ENCODE results near the gene MTUS2. TPM values are rescaled to one million over a fixed set of nuclear protein-coding genes. Genes with fewer than 3 reads are reported as not detected.

The MTUS2 gene
- total RNA-seq, 3 donors from 2014 or later, result not detected

- DNase-seq (no peak), ATAC-seq (no peak)
- Mint-ChIP-seq H3K27me3 (ENCODE audit: low read depth) (peaks cover 2% of the 10 kb centered on the region), H3K4me3 (no peak overlapping the region), H3K4me1 (ENCODE audit: low read depth) (no peaks in the 10 kb centered on the region), H3K9me3 (peaks cover 25% of the 10 kb centered on the region), H3K36me3 (ENCODE audit: insufficient read depth) (no peaks in the 10 kb centered on the region)
Observed at GRCh38 chr13:28831117-28831516, 11.0 kb downstream of the MTUS2 start.

- no peaks in the 10 kb centered on the region for H3K36me3 Mint-ChIP-seq (ENCODE audit: insufficient read depth)
- no peaks in the 10 kb centered on the region for H3K4me1 Mint-ChIP-seq (ENCODE audit: low read depth)
- H3K4me3 Mint-ChIP-seq, result no peak overlapping the region
- DNase-seq (no peak), ATAC-seq (no peak)
- no peaks in the 10 kb centered on the region for H3K9me3 Mint-ChIP-seq
- H3K27me3 Mint-ChIP-seq (ENCODE audit: low read depth), result peaks cover 2% of the 10 kb centered on the region
Observed at GRCh38 chr13:28837111-28837510, 17.0 kb downstream of the MTUS2 start.

- no peak for ATAC-seq
- Mint-ChIP-seq H3K27me3 (ENCODE audit: low read depth) (no peaks in the 10 kb centered on the region), H3K4me3 (no peak overlapping the region)
Observed at GRCh38 chr13:28843639-28844038, 23.5 kb downstream of the MTUS2 start.

GRCh38 chr13:28849441-28849840 is 29.3 kb downstream of the MTUS2 start:
- no peaks in the 10 kb centered on the region for H3K4me1 Mint-ChIP-seq (ENCODE audit: low read depth)
- peaks cover 5% of the 10 kb centered on the region for H3K27me3 Mint-ChIP-seq (ENCODE audit: low read depth)
- no peaks in the 10 kb centered on the region for H3K36me3 Mint-ChIP-seq (ENCODE audit: insufficient read depth)
- ATAC-seq (no peak), DNase-seq (no peak)
- H3K4me3 Mint-ChIP-seq, result no peak overlapping the region
- no peaks in the 10 kb centered on the region for H3K9me3 Mint-ChIP-seq

More at GRCh38 chr13:28843639-28844038, 23.5 kb downstream of the MTUS2 start:
- DNase-seq, result no peak
- Mint-ChIP-seq H3K9me3 (no peaks in the 10 kb centered on the region), H3K36me3 (ENCODE audit: insufficient read depth) (no peaks in the 10 kb centered on the region), H3K4me1 (ENCODE audit: low read depth) (no peaks in the 10 kb centered on the region)

- H3K9me3 Mint-ChIP-seq, result no peaks in the 10 kb centered on the region
- H3K4me3 Mint-ChIP-seq, result no peak overlapping the region
- no peaks in the 10 kb centered on the region for H3K4me1 Mint-ChIP-seq (ENCODE audit: low read depth)
- ATAC-seq (no peak), DNase-seq (no peak)
- peaks cover 5% of the 10 kb centered on the region for H3K27me3 Mint-ChIP-seq (ENCODE audit: low read depth)
- H3K36me3 Mint-ChIP-seq (ENCODE audit: insufficient read depth), result no peaks in the 10 kb centered on the region
Observed at GRCh38 chr13:28850226-28850625, 30.1 kb downstream of the MTUS2 start.

- H3K4me3 Mint-ChIP-seq, result no peak overlapping the region
Observed at GRCh38 chr13:28851422-28851821, 31.3 kb downstream of the MTUS2 start.

GRCh38 chr13:28854657-28855056 is 34.5 kb downstream of the MTUS2 start:
- H3K4me1 Mint-ChIP-seq (ENCODE audit: low read depth), result no peaks in the 10 kb centered on the region
- H3K4me3 Mint-ChIP-seq, result no peak overlapping the region
- no peak for ATAC-seq
- no peak for DNase-seq
- no peaks in the 10 kb centered on the region for H3K36me3 Mint-ChIP-seq (ENCODE audit: insufficient read depth)
- H3K27me3 Mint-ChIP-seq (ENCODE audit: low read depth), result peaks cover under 1% of the 10 kb centered on the region
- H3K9me3 Mint-ChIP-seq, result no peaks in the 10 kb centered on the region

More at GRCh38 chr13:28851422-28851821, 31.3 kb downstream of the MTUS2 start:
- peaks cover 5% of the 10 kb centered on the region for H3K27me3 Mint-ChIP-seq (ENCODE audit: low read depth)
- H3K36me3 Mint-ChIP-seq (ENCODE audit: insufficient read depth), result no peaks in the 10 kb centered on the region
- no peak for ATAC-seq
- H3K9me3 Mint-ChIP-seq, result no peaks in the 10 kb centered on the region
- DNase-seq, result no peak
- no peaks in the 10 kb centered on the region for H3K4me1 Mint-ChIP-seq (ENCODE audit: low read depth)

GRCh38 chr13:28856287-28856686 is 36.1 kb downstream of the MTUS2 start:
- Mint-ChIP-seq H3K4me3 (no peak overlapping the region), H3K36me3 (ENCODE audit: insufficient read depth) (no peaks in the 10 kb centered on the region), H3K27me3 (ENCODE audit: low read depth) (no peaks in the 10 kb centered on the region), H3K9me3 (no peaks in the 10 kb centered on the region), H3K4me1 (ENCODE audit: low read depth) (no peaks in the 10 kb centered on the region)
- DNase-seq (no peak), ATAC-seq (no peak)

- no peak for DNase-seq
- Mint-ChIP-seq H3K4me1 (ENCODE audit: low read depth) (no peaks in the 10 kb centered on the region), H3K4me3 (no peak overlapping the region), H3K27me3 (ENCODE audit: low read depth) (no peaks in the 10 kb centered on the region), H3K9me3 (no peaks in the 10 kb centered on the region), H3K36me3 (ENCODE audit: insufficient read depth) (no peaks in the 10 kb centered on the region)
- no peak for ATAC-seq
Observed at GRCh38 chr13:28859069-28859468, 38.9 kb downstream of the MTUS2 start.

GRCh38 chr13:28859717-28860116 is 39.6 kb downstream of the MTUS2 start:
- ATAC-seq (no peak), DNase-seq (no peak)
- Mint-ChIP-seq H3K36me3 (ENCODE audit: insufficient read depth) (no peaks in the 10 kb centered on the region), H3K4me1 (ENCODE audit: low read depth) (no peaks in the 10 kb centered on the region), H3K27me3 (ENCODE audit: low read depth) (no peaks in the 10 kb centered on the region), H3K9me3 (no peaks in the 10 kb centered on the region), H3K4me3 (no peak overlapping the region)

GRCh38 chr13:28864544-28864943 is 44.4 kb downstream of the MTUS2 start:
- DNase-seq (no peak), ATAC-seq (no peak)
- H3K4me3 Mint-ChIP-seq, result no peak overlapping the region
- no peaks in the 10 kb centered on the region for H3K27me3 Mint-ChIP-seq (ENCODE audit: low read depth)
- H3K9me3 Mint-ChIP-seq, result no peaks in the 10 kb centered on the region
- no peaks in the 10 kb centered on the region for H3K36me3 Mint-ChIP-seq (ENCODE audit: insufficient read depth)
- no peaks in the 10 kb centered on the region for H3K4me1 Mint-ChIP-seq (ENCODE audit: low read depth)

GRCh38 chr13:28865149-28865744 is 45.1 kb downstream of the MTUS2 start:
- Mint-ChIP-seq H3K36me3 (ENCODE audit: insufficient read depth) (no peaks in the 10 kb centered on the region), H3K4me1 (ENCODE audit: low read depth) (no peaks in the 10 kb centered on the region)
- no peak for ATAC-seq

GRCh38 chr13:28865951-28866350 is 45.8 kb downstream of the MTUS2 start:
- ATAC-seq (no peak), DNase-seq (no peak)
- no peaks in the 10 kb centered on the region for H3K36me3 Mint-ChIP-seq (ENCODE audit: insufficient read depth)
- H3K4me1 Mint-ChIP-seq (ENCODE audit: low read depth), result no peaks in the 10 kb centered on the region
- no peaks in the 10 kb centered on the region for H3K27me3 Mint-ChIP-seq (ENCODE audit: low read depth)
- no peaks in the 10 kb centered on the region for H3K9me3 Mint-ChIP-seq
- H3K4me3 Mint-ChIP-seq, result no peak overlapping the region

More at GRCh38 chr13:28865149-28865744, 45.1 kb downstream of the MTUS2 start:
- no peak overlapping the region for H3K4me3 Mint-ChIP-seq
- no peaks in the 10 kb centered on the region for H3K27me3 Mint-ChIP-seq (ENCODE audit: low read depth)
- no peaks in the 10 kb centered on the region for H3K9me3 Mint-ChIP-seq
- no peak for DNase-seq

- Mint-ChIP-seq H3K9me3 (peaks cover 1% of the 10 kb centered on the region), H3K4me1 (ENCODE audit: low read depth) (no peaks in the 10 kb centered on the region), H3K36me3 (ENCODE audit: insufficient read depth) (no peaks in the 10 kb centered on the region), H3K4me3 (no peak overlapping the region), H3K27me3 (ENCODE audit: low read depth) (no peaks in the 10 kb centered on the region)
- ATAC-seq, result no peak
- no peak for DNase-seq
Observed at GRCh38 chr13:28866932-28867331, 46.8 kb downstream of the MTUS2 start.

GRCh38 chr13:28867564-28867963 is 47.4 kb downstream of the MTUS2 start:
- H3K36me3 Mint-ChIP-seq (ENCODE audit: insufficient read depth), result no peaks in the 10 kb centered on the region
- ATAC-seq, result no peak
- no peak for DNase-seq

More at GRCh38 chr13:28867564-28867963, 47.4 kb downstream of the MTUS2 start:
- H3K4me3 Mint-ChIP-seq, result no peak overlapping the region
- H3K4me1 Mint-ChIP-seq (ENCODE audit: low read depth), result no peaks in the 10 kb centered on the region
- H3K27me3 Mint-ChIP-seq (ENCODE audit: low read depth), result no peaks in the 10 kb centered on the region
- peaks cover 7% of the 10 kb centered on the region for H3K9me3 Mint-ChIP-seq

Measured in activated T-cell treated with anti-CD3 and anti-CD28 coated beads, Interleukin-2, amount 50 U/mL, for 4 hours (primary cell).